MCF 10A (cell line): Measurements from ENCODE around the gene POFUT1. TPM values are rescaled to one million over a fixed set of nuclear protein-coding genes. Genes with fewer than 3 reads are reported as not detected.

Experiments
- BruUV-seq: library from RNA; stranded (reverse); fragments of 400-500 nt; replicated peaks from 2 replicates; lab custom pipeline; 2021; lab: Mats Ljungman, UMichigan
- CTCF ChIA-PET: fragments of 300-600 bp; sonication (Branson Sonifier 250); formaldehyde crosslinking; extraction: SDS; loops from one replicate; lab custom pipeline; 2021; ENCODE audit warnings: antibody characterized with exemption, inconsistent platforms; lab: Yijun Ruan, JAX
- POLR2A ChIA-PET: fragments of 300-600, 350-650 bp; sonication (Branson Sonifier 250); formaldehyde crosslinking; extraction: SDS; loops from one replicate; lab custom pipeline; 2020; ENCODE audit warnings: antibody characterized with exemption, inconsistent platforms; lab: Yijun Ruan, JAX
- DNase-seq: peaks from one replicate; pipeline ENCODE4 v3.0.0-alpha.2; 2018; ENCODE audit not compliant: unreplicated experiment
- H3K27ac Mint-ChIP-seq: one replicate; pipeline ENCODE4 v1.8.0; 2022; ENCODE audit warnings: mild to moderate bottlenecking, low read depth, mixed read lengths; ENCODE audit not compliant: unreplicated experiment
- H3K27me3 Mint-ChIP-seq: one replicate; pipeline ENCODE4 v1.8.0; 2022; ENCODE audit warnings: mixed read lengths; ENCODE audit not compliant: insufficient read depth, unreplicated experiment
- H3K36me3 Mint-ChIP-seq: one replicate; pipeline ENCODE4 v1.8.0; 2022; ENCODE audit warnings: mild to moderate bottlenecking, moderate library complexity, mixed read lengths; ENCODE audit not compliant: insufficient read depth, unreplicated experiment
- H3K4me1 Mint-ChIP-seq: one replicate; pipeline ENCODE4 v1.8.0; 2022; ENCODE audit warnings: mixed read lengths; ENCODE audit not compliant: insufficient read depth, unreplicated experiment
- H3K4me3 Mint-ChIP-seq: one replicate; pipeline ENCODE4 v1.8.0; 2022; ENCODE audit warnings: mild to moderate bottlenecking, moderate library complexity, mixed read lengths; ENCODE audit not compliant: unreplicated experiment
- H3K9me3 Mint-ChIP-seq: one replicate; pipeline ENCODE4 v1.8.0; 2022; ENCODE audit warnings: mixed read lengths; ENCODE audit not compliant: unreplicated experiment
- intact Hi-C: fragments of 100-400 bp; cut with micrococcal nuclease; formaldehyde crosslinking; loops from 2 replicates; pipeline ENCODE4 v1.14.1; 2022
- total RNA-seq: library from RNA; stranded (reverse); gene quantifications from 2 replicates; pipeline ENCODE4 v1.2.3, GENCODE V29; 2022
- TF ChIP-seq, protein P1 (sequence below): fragments of 200-600 bp; IDR thresholded peaks from one replicate; pipeline ENCODE4 v1.8.0; 2022; ENCODE audit warnings: antibody characterized with exemption, mild to moderate bottlenecking; ENCODE audit not compliant: unreplicated experiment

The POFUT1 gene
- total RNA-seq, 1 experiment from 2014 or later = 43.9 TPM

DNA sequence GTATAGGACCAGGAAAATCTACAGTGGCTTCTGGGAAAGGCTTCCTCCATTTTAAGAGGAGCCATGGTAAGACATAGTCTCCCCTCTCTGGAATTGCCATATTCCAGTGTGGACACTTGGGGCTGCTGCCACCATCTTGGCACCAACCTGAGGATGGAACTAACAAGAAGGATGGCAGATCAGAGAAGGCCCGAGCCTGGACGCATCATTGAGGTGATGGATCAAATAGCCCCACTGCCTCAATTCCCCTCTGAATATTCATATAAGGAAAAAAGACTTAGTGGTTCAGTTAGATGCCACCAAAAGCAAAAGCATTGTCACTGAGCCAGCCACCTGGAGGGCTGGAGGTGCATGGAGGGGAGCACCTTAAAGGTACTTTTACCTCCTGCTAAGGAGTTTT, 26.1 kb upstream of the POFUT1 start:
- POLR2A ChIA-PET = interaction anchor here (0.8 kb wide), 2 partner anchors 12 to 14 kb away, joined by 3 read pairs; no protein-coding TSS in a partner anchor
- BruUV-seq = no TSS peak
- intact Hi-C loops = no loop called here

DNA sequence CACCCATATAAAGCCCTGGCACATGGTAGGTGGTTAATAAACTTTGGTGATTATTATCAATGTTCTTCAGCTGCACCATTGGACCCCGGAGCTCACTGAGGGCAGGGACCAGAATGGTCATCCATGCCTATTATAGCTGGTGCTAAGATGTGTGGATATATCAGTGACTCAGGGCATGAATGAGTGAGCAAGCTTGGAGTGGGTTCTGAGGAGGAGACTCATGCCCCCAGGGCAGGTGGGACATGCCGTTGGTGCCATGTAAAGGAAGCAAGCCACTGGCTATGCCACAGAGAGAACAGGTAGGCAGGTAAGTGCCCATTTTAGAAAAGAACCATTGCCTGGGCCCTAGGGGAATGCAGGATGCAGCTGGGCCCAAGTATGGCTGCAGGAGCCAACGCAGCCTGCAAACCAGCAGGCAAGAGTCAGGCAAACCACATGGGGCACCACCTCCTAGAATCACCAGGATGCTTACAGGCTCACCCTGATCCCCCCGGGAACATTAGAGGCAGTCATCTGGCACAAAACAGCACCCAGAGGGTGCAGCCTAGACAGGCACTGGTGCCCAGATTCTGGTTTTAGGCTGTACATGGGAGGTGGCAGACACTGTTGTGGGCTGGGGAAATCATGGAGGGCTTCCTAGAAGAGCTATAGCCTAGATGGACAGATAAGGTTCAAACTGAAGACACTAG, 23.6 kb upstream of the POFUT1 start:
- CTCF ChIA-PET = no interaction called here

More for the DNA sequence above, 26.1 kb upstream of the POFUT1 start:
- Mint-ChIP-seq H3K36me3 (peaks cover 6% of the 10 kb centered on the region), H3K9me3 (no peaks in the 10 kb centered on the region), H3K27ac (no peak overlapping the region), H3K27me3 (no peaks in the 10 kb centered on the region), H3K4me1 (no peaks in the 10 kb centered on the region), H3K4me3 (no peak overlapping the region)
- no peak for DNase-seq
- TF ChIP-seq, protein P1, sequence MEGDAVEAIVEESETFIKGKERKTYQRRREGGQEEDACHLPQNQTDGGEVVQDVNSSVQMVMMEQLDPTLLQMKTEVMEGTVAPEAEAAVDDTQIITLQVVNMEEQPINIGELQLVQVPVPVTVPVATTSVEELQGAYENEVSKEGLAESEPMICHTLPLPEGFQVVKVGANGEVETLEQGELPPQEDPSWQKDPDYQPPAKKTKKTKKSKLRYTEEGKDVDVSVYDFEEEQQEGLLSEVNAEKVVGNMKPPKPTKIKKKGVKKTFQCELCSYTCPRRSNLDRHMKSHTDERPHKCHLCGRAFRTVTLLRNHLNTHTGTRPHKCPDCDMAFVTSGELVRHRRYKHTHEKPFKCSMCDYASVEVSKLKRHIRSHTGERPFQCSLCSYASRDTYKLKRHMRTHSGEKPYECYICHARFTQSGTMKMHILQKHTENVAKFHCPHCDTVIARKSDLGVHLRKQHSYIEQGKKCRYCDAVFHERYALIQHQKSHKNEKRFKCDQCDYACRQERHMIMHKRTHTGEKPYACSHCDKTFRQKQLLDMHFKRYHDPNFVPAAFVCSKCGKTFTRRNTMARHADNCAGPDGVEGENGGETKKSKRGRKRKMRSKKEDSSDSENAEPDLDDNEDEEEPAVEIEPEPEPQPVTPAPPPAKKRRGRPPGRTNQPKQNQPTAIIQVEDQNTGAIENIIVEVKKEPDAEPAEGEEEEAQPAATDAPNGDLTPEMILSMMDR = no peak
- CTCF ChIA-PET = interaction anchor here (0.5 kb wide), 1 partner anchor 126 kb away, joined by 4 read pairs; no protein-coding TSS in a partner anchor

DNA sequence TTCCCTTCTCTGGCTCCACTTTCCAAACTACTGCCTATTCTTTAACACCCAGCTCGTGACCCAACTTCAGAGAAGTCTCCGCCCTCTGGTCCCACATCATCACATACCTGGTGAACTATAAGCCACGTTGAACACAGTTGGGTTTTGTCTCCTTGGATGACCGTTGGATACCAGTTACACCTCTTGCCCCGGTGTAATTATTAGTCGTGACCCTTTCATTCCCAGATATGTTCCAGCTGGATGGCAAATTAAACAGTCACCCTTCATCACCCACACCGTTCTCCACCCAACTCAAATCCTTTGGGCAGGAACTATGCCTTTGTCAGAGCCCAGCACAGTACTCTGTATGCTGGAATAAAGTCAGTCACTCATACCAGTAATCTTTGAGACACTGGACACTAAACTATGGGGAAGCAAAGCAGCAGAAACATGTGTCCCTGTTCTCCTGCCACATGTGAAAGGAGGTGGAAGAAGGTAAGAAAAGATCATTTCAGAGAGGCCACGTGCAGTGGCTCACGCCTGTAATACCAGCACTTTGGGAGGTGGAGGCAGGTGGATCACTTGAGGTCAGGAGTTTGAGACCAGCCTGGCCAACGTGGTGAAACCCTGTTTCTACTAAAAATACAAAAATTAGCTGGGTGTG, 22.6 kb upstream of the POFUT1 start:
- Mint-ChIP-seq H3K27ac (no peak overlapping the region), H3K9me3 (no peaks in the 10 kb centered on the region), H3K4me1 (no peaks in the 10 kb centered on the region), H3K36me3 (peaks cover 7% of the 10 kb centered on the region), H3K4me3 (no peak overlapping the region), H3K27me3 (no peaks in the 10 kb centered on the region)
- POLR2A ChIA-PET = interaction anchor here (1.5 kb wide), 1 partner anchor 14 kb away, joined by 4 read pairs; no protein-coding TSS in a partner anchor
- CTCF ChIA-PET = interaction anchor here (0.5 to 1.2 kb wide), 3 partner anchors 113 to 489 kb away, joined by 3 to 5 read pairs (median 4); no protein-coding TSS in a partner anchor
- TF ChIP-seq, protein P1 = no peak
- intact Hi-C loops = no loop called here
- BruUV-seq = no TSS peak
- DNase-seq = no peak

More for the DNA sequence above, 23.6 kb upstream of the POFUT1 start:
- POLR2A ChIA-PET = interaction anchor here (0.6 to 1.5 kb wide), 2 partner anchors 13 to 36 kb away, joined by 3 to 4 read pairs; no protein-coding TSS in a partner anchor
- H3K27me3 Mint-ChIP-seq = no peaks in the 10 kb centered on the region
- no peak overlapping the region for H3K27ac Mint-ChIP-seq
- H3K4me1 Mint-ChIP-seq = no peaks in the 10 kb centered on the region
- no peaks in the 10 kb centered on the region for H3K9me3 Mint-ChIP-seq
- no peak overlapping the region for H3K4me3 Mint-ChIP-seq
- TF ChIP-seq, protein P1 = no peak
- H3K36me3 Mint-ChIP-seq = peaks cover 12% of the 10 kb centered on the region
- intact Hi-C loops = no loop called here
- BruUV-seq = no TSS peak
- DNase-seq = no peak

DNA sequence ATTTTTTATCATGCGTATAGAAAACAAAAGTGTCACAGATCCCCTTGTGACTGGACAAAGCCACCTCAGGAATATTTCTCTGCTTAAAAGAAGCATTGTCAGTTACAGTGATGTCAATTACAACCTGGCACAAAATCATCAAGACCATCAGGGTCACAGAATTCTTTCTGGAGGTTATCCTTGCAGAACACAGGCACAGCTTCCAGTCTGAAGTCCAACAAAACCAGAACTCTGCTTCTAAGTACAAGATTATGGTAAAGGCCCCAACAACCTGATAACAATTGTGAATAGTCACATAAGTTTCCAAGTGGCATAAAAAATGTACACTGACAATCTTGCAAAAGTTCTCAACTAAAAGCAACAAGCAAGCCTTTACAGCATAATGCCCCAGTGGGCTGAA, 21.2 kb upstream of the POFUT1 start:
- CTCF ChIA-PET = no interaction called here
- POLR2A ChIA-PET = interaction anchor here (0.5 kb wide), 1 partner anchor 18 kb away, joined by 3 read pairs; no protein-coding TSS in a partner anchor
- Mint-ChIP-seq H3K4me1 (no peaks in the 10 kb centered on the region), H3K36me3 (peaks cover 7% of the 10 kb centered on the region), H3K9me3 (no peaks in the 10 kb centered on the region), H3K27me3 (no peaks in the 10 kb centered on the region), H3K4me3 (no peak overlapping the region), H3K27ac (no peak overlapping the region)
- TF ChIP-seq, protein P1 = no peak
- BruUV-seq = no TSS peak
- intact Hi-C loops = no loop called here
- no peak for DNase-seq
